ENCODE measurements around the gene CAPN11. TPM values are rescaled to one million over a fixed set of nuclear protein-coding genes. Genes with fewer than 3 reads are reported as not detected.

Gene CAPN11
- total and polyA plus RNA-seq, 10 of the 15 experiments (the other 5 are each of a cell fraction or from before 2014, with no cell fraction given) = 0.05 to 0.44 (median 0.31) TPM

GRCh38 chr6:44219053-44219814 is 60.6 kb downstream of the CAPN11 start (continued):
- TF ChIP-seq BCL3 (IDR thresholded peaks at IDR 0.05; ENCODE audit: borderline replicate concordance, insufficient read depth, low read depth, low read length, poor library complexity, severe bottlenecking) (no peak), E2F4 (IDR thresholded peaks at IDR 0.05; ENCODE audit: low read depth, low read length) (no peak), WRNIP1 (IDR thresholded peaks at IDR 0.05; ENCODE audit: borderline replicate concordance, low read depth, low read length) (no peak), BMI1 (IDR thresholded peaks at IDR 0.05; ENCODE audit: borderline replicate concordance) (no peak), EP300 (IDR thresholded peaks at IDR 0.05; ENCODE audit: borderline replicate concordance in 1 of 2, control insufficient read depth in 1 of 2, low read depth in 2 of 2, low read length in 2 of 2) (no peak), RUNX3 (IDR thresholded peaks at IDR 0.05; ENCODE audit: low read length) (no peak), KDM1A (IDR thresholded peaks at IDR 0.05; ENCODE audit: borderline replicate concordance) (no peak), CBFB (IDR thresholded peaks at IDR 0.05; ENCODE audit: low read depth) (no peak), POLR2AphosphoS2 (IDR thresholded peaks at IDR 0.05; ENCODE audit: low read depth, low read length) (no peak; the same call in 1 of the 2 replicates), EZH2 (IDR thresholded peaks at IDR 0.05; ENCODE audit: borderline replicate concordance, control insufficient read depth, low read depth, low read length) (no peak), ZZZ3 (IDR thresholded peaks at IDR 0.05; ENCODE audit: control insufficient read depth, insufficient read length, low read depth) (no peak), POU2F2 (IDR thresholded peaks at IDR 0.05; ENCODE audit: borderline replicate concordance, low read depth, low read length) (0 out of 3 replicates have a peak, but pooled peaks have one; percentile 16), FOXM1 (IDR thresholded peaks at IDR 0.05; ENCODE audit: low read depth, low read length) (no peak), NBN (IDR thresholded peaks at IDR 0.05) (peak; percentile 74; the same call in 1 of the 2 replicates), NFYB (IDR thresholded peaks at IDR 0.05; ENCODE audit: insufficient read depth, low read depth, low read length) (no peak), MTA3 (IDR thresholded peaks at IDR 0.05; ENCODE audit: borderline replicate concordance, low read length) (no peak), RELA (IDR thresholded peaks at IDR 0.05; ENCODE audit: borderline replicate concordance, partially characterized antibody) (no peak), SKIL (IDR thresholded peaks at IDR 0.05; ENCODE audit: low read depth, poor library complexity, severe bottlenecking) (no peak), E4F1 (IDR thresholded peaks at IDR 0.05; ENCODE audit: borderline replicate concordance, partially characterized antibody) (no peak), CHD1 (IDR thresholded peaks at IDR 0.05; ENCODE audit: low read depth, low read length) (no peak), PML (IDR thresholded peaks at IDR 0.05; ENCODE audit: low read length) (no peak)

All from GM12878 (cell line).